Activated CD8-positive, alpha-beta T cell treated with anti-CD3 and anti-CD28 coated beads for 36 hours (primary cell): ENCODE results near the gene CRB1. TPM values are rescaled to one million over a fixed set of nuclear protein-coding genes. Genes with fewer than 3 reads are reported as not detected.

Source experiments
- ATAC-seq: fragments of 200-7000 bp; cut with Tn5 transposase; one replicate; pipeline ENCODE4 v1.10.0; 2021; ENCODE audit warnings: mild to moderate bottlenecking, moderate library complexity
- CTCF ChIA-PET: fragments of 350-600 bp; sonication (Branson Sonifier 250); formaldehyde crosslinking; loops from one replicate; lab custom pipeline; 2021; ENCODE audit warnings: antibody characterized with exemption; lab: Charles Lee
- POLR2A ChIA-PET: fragments of 350-600 bp; sonication (Branson Sonifier 250); formaldehyde crosslinking; loops from one replicate; lab custom pipeline; 2021; ENCODE audit warnings: antibody characterized with exemption; lab: Charles Lee
- DNase-seq: peaks from one replicate; pipeline ENCODE4 v3.0.0-alpha.2; 2020
- H3K27ac Mint-ChIP-seq: one replicate; pipeline ENCODE4 v1.8.0; 2021; ENCODE audit warnings: mild to moderate bottlenecking, mixed read lengths
- H3K27me3 Mint-ChIP-seq: one replicate; pipeline ENCODE4 v1.8.0; 2021; ENCODE audit warnings: mixed read lengths
- H3K36me3 Mint-ChIP-seq: one replicate; pipeline ENCODE4 v1.8.0; 2021; ENCODE audit warnings: low read depth, mixed read lengths
- H3K4me1 Mint-ChIP-seq: one replicate; pipeline ENCODE4 v1.8.0; 2021; ENCODE audit warnings: low read depth, mixed read lengths
- H3K4me3 Mint-ChIP-seq: one replicate; pipeline ENCODE4 v1.8.0; 2021; ENCODE audit warnings: mild to moderate bottlenecking, moderate library complexity, mixed read lengths
- H3K9me3 Mint-ChIP-seq: one replicate; pipeline ENCODE4 v1.8.0; 2021; ENCODE audit warnings: mixed read lengths
- intact Hi-C: fragments of 100-400 bp; cut with micrococcal nuclease; formaldehyde crosslinking; loops from one replicate; pipeline ENCODE4 v1.10.0; 2022
- total RNA-seq, 2 experiments: library from RNA; stranded (reverse); gene quantifications; one replicate each; pipeline ENCODE4 v1.2.3, GENCODE V29; 2021
- TF ChIP-seq, protein P1 (sequence below): fragments of 200-600 bp; IDR thresholded peaks from one replicate; pipeline ENCODE4 v1.8.0; 2022; ENCODE audit warnings: antibody characterized with exemption, mild to moderate bottlenecking

CRB1 gene
- not detected for total RNA-seq

DNA sequence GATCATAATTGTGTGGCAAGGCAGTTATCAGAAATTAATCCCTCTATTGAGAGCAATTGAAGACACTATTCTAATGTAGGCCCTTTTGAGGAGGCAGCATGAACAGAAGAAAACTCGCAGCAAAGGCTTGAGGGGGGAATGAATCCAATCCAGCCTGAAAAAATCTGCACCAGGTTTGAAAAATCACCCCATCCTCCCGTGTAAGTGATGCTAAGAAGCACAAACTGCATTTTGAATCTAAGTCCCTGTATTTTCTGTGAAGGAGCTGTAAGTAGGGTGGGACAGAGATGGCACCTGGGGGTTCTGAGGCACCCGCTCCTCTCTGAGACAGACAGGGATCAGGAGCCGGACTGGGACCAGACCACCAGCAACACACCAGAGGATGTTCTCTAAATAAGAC is at the start of gene CRB1:
Gene CRB1 (plus strand): TSS at position 241 of the 400 bp plus-strand sequence. CDS start 161 bp downstream, outside the sequence.
- TF ChIP-seq, protein P1, sequence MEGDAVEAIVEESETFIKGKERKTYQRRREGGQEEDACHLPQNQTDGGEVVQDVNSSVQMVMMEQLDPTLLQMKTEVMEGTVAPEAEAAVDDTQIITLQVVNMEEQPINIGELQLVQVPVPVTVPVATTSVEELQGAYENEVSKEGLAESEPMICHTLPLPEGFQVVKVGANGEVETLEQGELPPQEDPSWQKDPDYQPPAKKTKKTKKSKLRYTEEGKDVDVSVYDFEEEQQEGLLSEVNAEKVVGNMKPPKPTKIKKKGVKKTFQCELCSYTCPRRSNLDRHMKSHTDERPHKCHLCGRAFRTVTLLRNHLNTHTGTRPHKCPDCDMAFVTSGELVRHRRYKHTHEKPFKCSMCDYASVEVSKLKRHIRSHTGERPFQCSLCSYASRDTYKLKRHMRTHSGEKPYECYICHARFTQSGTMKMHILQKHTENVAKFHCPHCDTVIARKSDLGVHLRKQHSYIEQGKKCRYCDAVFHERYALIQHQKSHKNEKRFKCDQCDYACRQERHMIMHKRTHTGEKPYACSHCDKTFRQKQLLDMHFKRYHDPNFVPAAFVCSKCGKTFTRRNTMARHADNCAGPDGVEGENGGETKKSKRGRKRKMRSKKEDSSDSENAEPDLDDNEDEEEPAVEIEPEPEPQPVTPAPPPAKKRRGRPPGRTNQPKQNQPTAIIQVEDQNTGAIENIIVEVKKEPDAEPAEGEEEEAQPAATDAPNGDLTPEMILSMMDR: no peak
- Mint-ChIP-seq H3K27ac (no peak within 1 kb of the TSS), H3K4me1 (no peaks in the 10 kb centered on the region), H3K36me3 (no peaks in the 10 kb centered on the region), H3K4me3 (no peak within 1 kb of the TSS), H3K27me3 (no peaks in the 10 kb centered on the region), H3K9me3 (no peaks in the 10 kb centered on the region)
- ChIA-PET CTCF (no interaction called here), POLR2A (no interaction called here)
- intact Hi-C loops: no loop called here
- DNase-seq (no peak), ATAC-seq (no peak)

DNA sequence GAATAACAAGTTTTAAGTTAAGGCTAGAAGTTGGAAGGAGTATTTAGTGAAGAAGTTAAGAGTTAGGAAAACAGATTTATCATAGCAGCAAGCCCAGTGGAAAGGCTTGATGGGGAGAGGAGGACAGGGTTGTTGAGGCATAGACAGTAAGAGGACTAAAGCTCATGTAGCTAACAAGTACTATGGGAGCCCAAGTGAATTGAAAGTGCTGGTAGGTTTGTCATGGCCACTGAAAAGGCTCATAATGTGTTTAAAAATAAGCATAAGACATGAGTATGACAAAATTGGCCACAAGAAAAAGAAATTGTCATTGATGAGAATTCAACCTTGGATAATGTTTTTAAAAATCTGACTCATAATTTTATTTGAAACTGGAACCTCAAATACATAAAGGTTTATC is 49.2 kb upstream of the CRB1 start:
- no peaks in the 10 kb centered on the region for H3K36me3 Mint-ChIP-seq
- ChIA-PET POLR2A (no interaction called here), CTCF (interaction anchor here (1.1 kb wide), 1 partner anchor 10 kb away, joined by 3 read pairs; no protein-coding TSS in a partner anchor)
- H3K27me3 Mint-ChIP-seq: no peaks in the 10 kb centered on the region
- no peak overlapping the region for H3K27ac Mint-ChIP-seq
- TF ChIP-seq, protein P1: no peak
- ATAC-seq (no peak), DNase-seq (no peak)
- no peak overlapping the region for H3K4me3 Mint-ChIP-seq
- intact Hi-C loops: no loop called here
- H3K4me1 Mint-ChIP-seq: peaks cover 6% of the 10 kb centered on the region
- peaks cover 4% of the 10 kb centered on the region for H3K9me3 Mint-ChIP-seq

GRCh38 chr1:197222025-197222685 is 45.9 kb upstream of the CRB1 start:
- no peak for DNase-seq
- POLR2A ChIA-PET: no interaction called here
- Mint-ChIP-seq H3K27ac (no peak overlapping the region), H3K27me3 (no peaks in the 10 kb centered on the region), H3K9me3 (no peaks in the 10 kb centered on the region), H3K36me3 (no peaks in the 10 kb centered on the region), H3K4me1 (peaks cover 6% of the 10 kb centered on the region), H3K4me3 (no peak overlapping the region)
- TF ChIP-seq, protein P1: no peak
- no peak for ATAC-seq
- CTCF ChIA-PET: no interaction called here
- intact Hi-C loops: no loop called here

DNA sequence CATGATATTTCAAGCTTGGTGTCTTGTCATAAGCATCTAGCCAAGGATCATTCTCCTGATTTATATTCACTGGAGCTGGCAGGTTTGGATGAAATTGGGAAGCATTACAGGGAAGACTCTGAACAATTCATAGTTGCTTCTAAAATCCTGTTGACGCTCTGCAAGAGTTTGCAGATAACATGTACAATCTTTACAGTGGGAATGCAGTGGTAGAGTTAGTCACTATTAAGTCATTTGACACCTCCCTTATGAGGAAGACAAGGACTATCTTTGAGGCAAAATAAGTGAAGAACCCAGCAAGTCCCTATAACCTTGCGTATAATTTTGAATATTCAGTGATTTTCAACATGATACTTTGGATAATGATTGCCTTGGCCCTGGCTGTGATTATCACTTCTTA is 45.3 kb upstream of the CRB1 start:
- H3K27me3 Mint-ChIP-seq: no peaks in the 10 kb centered on the region
- H3K9me3 Mint-ChIP-seq: no peaks in the 10 kb centered on the region
- ATAC-seq (no peak), DNase-seq (no peak)
- POLR2A ChIA-PET: no interaction called here
- CTCF ChIA-PET: no interaction called here
- TF ChIP-seq, protein P1: no peak
- peaks cover 6% of the 10 kb centered on the region for H3K4me1 Mint-ChIP-seq
- H3K36me3 Mint-ChIP-seq: no peaks in the 10 kb centered on the region
- H3K4me3 Mint-ChIP-seq: no peak overlapping the region
- no peak overlapping the region for H3K27ac Mint-ChIP-seq
- intact Hi-C loops: no loop called here

GRCh38 chr1:197224160-197224559 is 43.9 kb upstream of the CRB1 start:
- no peaks in the 10 kb centered on the region for H3K9me3 Mint-ChIP-seq
- CTCF ChIA-PET: no interaction called here
- intact Hi-C loops: no loop called here
- H3K4me3 Mint-ChIP-seq: no peak overlapping the region
- peaks cover 5% of the 10 kb centered on the region for H3K4me1 Mint-ChIP-seq
- TF ChIP-seq, protein P1: no peak
- POLR2A ChIA-PET: no interaction called here
- ATAC-seq (no peak), DNase-seq (no peak)
- H3K27ac Mint-ChIP-seq: no peak overlapping the region
- no peaks in the 10 kb centered on the region for H3K36me3 Mint-ChIP-seq
- no peaks in the 10 kb centered on the region for H3K27me3 Mint-ChIP-seq
